Osteocyte (in vitro differentiated cells): ENCODE measurements around the gene COX19. TPM values are rescaled to one million over a fixed set of nuclear protein-coding genes. Genes with fewer than 3 reads are reported as not detected.

Experiments
- DNase-seq: peaks from one replicate; pipeline ENCODE4 v3.0.0; 2021; ENCODE audit warnings: mixed read lengths; ENCODE audit not compliant: unreplicated experiment; ENCODE audit errors: extremely low spot score
- H3K27ac Mint-ChIP-seq: one replicate; pipeline ENCODE4 v1.8.0; 2021; ENCODE audit warnings: mild to moderate bottlenecking, mixed read lengths; ENCODE audit not compliant: unreplicated experiment
- H3K27me3 Mint-ChIP-seq: one replicate; pipeline ENCODE4 v1.8.0; 2021; ENCODE audit warnings: mixed read lengths; ENCODE audit not compliant: unreplicated experiment
- H3K36me3 Mint-ChIP-seq: one replicate; pipeline ENCODE4 v1.8.0; 2021; ENCODE audit warnings: mixed read lengths; ENCODE audit not compliant: unreplicated experiment
- H3K4me1 Mint-ChIP-seq: one replicate; pipeline ENCODE4 v1.8.0; 2021; ENCODE audit warnings: mixed read lengths; ENCODE audit not compliant: unreplicated experiment
- H3K4me3 Mint-ChIP-seq: one replicate; pipeline ENCODE4 v1.8.0; 2021; ENCODE audit warnings: mild to moderate bottlenecking, moderate library complexity, mixed read lengths; ENCODE audit not compliant: unreplicated experiment
- H3K9me3 Mint-ChIP-seq: one replicate; pipeline ENCODE4 v1.8.0; 2021; ENCODE audit warnings: mixed read lengths; ENCODE audit not compliant: unreplicated experiment
- total RNA-seq: library from RNA; stranded (reverse); gene quantifications from 2 replicates; pipeline ENCODE4 v1.2.1, GENCODE V29; 2021
- TF ChIP-seq, protein P1 (sequence below): fragments of 200-600 bp; sonication (generic); IDR thresholded peaks from 2 replicates; pipeline ENCODE4 v1.5.0; 2021; ENCODE audit warnings: antibody characterized with exemption, mild to moderate bottlenecking, moderate library complexity

COX19 gene
- total RNA-seq, 1 donor from 2014 or later: 11.4 TPM

DNA sequence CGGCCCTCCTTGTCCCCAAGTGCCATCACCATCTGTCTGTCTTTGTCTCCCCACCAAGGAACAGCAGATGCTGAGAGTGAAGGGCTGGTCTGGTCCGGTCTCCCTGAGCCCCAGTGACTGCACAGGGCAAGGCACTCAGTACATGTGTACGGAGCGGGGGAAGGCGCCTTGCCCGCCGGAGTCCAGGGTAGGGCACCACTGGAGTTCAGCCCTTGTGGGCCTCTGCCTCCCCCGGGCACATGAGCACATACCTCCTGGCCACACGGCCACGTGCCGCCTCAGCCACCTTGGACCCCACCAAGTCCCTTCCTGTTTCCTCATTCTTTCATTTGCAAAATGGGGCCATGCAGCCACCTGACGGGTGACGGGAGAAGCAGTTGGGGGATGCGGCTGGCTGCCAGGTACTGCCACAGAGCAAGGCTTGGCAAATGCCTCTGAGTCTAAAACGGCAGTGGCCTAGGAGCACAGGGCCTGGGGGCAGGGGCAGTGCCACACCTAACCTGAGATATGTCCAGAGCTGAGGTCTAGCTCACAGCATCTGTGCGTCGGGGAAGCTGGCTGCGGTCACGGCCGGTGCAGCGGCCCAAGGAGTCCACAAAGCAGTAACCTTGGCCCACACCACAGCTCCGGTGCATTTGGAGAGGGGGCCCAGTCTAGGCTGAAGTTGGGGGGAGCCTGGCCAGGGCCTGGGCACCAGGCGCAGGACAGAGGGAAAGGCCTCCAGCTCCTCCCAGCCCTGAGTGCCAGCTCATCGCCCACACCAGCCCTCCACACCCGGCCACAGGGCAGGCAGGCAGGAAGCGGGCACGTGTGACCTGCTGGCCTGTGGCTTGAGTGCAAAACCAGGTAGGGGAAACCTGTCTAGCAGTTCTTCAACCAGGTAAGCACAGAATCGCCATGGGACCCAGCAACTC is 26.1 kb downstream of the COX19 start:
- Mint-ChIP-seq H3K4me1 (no peaks in the 10 kb centered on the region), H3K9me3 (no peaks in the 10 kb centered on the region), H3K4me3 (no peak overlapping the region), H3K27ac (no peak overlapping the region), H3K27me3 (no peaks in the 10 kb centered on the region), H3K36me3 (no peaks in the 10 kb centered on the region)
- TF ChIP-seq, protein P1, sequence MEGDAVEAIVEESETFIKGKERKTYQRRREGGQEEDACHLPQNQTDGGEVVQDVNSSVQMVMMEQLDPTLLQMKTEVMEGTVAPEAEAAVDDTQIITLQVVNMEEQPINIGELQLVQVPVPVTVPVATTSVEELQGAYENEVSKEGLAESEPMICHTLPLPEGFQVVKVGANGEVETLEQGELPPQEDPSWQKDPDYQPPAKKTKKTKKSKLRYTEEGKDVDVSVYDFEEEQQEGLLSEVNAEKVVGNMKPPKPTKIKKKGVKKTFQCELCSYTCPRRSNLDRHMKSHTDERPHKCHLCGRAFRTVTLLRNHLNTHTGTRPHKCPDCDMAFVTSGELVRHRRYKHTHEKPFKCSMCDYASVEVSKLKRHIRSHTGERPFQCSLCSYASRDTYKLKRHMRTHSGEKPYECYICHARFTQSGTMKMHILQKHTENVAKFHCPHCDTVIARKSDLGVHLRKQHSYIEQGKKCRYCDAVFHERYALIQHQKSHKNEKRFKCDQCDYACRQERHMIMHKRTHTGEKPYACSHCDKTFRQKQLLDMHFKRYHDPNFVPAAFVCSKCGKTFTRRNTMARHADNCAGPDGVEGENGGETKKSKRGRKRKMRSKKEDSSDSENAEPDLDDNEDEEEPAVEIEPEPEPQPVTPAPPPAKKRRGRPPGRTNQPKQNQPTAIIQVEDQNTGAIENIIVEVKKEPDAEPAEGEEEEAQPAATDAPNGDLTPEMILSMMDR: no peak
- DNase-seq: no peak

DNA sequence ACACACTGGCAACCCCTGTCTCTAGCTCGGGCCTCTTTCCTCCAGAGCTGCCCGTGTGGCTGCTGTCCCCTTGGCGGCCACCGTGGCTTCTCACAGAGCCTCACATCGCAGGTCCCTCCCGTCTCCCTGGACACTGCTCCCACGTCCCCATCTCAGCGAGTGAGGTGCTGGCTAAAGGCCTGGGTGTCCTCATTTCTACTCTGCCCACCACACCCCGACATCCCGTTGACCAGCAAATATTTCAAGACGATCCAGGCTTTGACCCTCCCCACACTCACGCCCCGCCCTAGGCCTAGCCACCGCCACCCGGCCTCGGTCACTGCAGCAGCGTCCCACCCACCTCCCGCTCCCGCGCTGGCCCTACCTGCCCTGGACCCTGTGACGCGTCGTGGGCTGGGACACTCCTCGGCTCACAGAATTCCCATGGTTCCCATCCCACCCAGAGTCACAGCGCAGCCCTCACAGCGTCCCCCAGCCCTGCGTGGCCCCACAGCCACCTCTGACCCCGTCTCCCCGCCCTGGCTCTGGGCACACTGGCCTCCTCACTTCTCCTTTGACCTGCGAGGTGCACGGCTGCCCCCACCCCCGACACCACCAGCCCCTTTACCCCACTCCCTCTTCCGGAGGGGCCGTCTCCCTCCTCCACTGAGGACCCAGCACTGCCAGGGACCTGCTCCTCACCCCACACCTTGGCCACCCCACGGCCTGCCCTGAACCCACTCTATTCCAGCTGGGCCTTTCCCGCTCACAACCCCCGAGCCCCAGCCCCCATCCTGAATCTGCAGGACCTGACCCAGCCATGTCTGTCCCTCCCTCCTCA is 27.7 kb downstream of the COX19 start:
- no peak overlapping the region for H3K27ac Mint-ChIP-seq
- H3K9me3 Mint-ChIP-seq: no peaks in the 10 kb centered on the region
- TF ChIP-seq, protein P1: no peak
- no peak for DNase-seq
- H3K4me1 Mint-ChIP-seq: no peaks in the 10 kb centered on the region
- no peak overlapping the region for H3K4me3 Mint-ChIP-seq
- H3K36me3 Mint-ChIP-seq: no peaks in the 10 kb centered on the region
- no peaks in the 10 kb centered on the region for H3K27me3 Mint-ChIP-seq

DNA sequence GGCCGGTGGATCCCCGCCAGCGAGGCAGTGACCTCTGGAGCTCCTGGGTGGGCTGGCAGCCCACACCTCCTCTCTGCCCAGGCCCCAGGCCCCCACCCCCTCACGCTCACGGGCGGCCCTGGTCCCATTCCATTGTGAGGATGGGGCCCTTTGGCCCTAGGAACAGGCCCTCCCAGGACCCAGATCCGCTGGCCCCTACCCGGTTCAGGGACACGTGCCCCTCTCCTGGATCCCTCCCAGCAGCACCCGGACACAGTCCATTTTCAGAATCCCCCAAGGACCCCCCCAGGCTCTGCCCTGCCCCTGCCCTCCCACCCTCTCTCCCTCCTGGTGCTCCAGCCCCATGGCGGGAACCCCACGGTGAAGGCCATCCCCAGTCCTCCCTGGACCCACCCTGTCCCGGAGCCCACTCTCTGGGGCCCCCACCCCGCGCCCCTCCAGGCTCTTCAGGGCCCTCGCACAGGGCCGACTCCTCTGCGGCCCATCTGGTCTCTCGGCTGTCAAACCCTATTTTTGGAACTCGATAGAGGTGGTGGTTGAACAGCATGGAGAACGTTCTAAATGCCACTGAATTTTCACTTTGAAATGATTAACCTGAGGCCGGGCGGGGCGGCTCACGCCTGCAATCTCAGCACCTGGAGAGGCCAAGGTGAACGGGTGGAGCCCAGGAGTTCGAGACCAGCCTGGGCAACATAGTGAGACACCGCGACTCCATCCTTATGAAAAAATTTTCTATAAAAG is 28.9 kb downstream of the COX19 start:
- DNase-seq: no peak
- Mint-ChIP-seq H3K9me3 (peaks cover 6% of the 10 kb centered on the region), H3K27me3 (peaks cover 7% of the 10 kb centered on the region), H3K36me3 (no peaks in the 10 kb centered on the region), H3K27ac (no peak overlapping the region), H3K4me3 (no peak overlapping the region), H3K4me1 (no peaks in the 10 kb centered on the region)
- TF ChIP-seq, protein P1: no peak

DNA sequence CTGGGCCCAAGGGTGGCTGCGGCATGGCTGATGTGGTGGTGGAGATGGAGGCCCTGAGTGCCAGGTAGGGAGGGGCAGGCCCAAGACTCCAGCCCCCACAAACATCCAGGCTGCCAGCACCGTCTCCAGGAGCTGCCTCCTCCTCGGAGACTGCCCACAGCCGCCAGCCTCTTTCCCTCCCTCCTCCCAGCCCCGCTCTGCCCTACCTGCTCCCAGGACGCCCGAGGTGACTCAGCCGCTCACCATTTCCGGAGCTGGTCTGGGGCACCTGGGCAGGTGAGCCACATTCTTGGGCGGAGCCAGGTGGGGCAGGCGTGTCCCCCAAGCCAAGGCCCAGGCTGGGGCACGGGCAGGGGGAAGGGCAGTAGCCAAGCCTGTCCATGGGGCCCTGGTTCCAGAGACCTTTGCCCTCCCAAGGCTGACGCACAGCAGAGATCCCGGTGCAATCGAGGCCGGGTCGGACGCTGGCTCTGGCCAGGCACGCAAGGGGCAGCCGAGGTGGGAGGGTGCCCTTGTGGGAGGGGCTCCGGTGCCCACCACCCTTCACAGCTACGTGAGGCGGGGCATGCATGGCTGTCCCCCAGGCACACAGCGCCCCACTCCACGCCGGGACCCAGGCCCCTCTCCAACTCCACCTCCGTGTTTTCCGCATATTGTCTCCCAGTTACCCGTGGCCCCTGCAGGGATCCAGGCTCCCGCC is 29.6 kb downstream of the COX19 start:
- H3K36me3 Mint-ChIP-seq: no peaks in the 10 kb centered on the region
- peaks cover 13% of the 10 kb centered on the region for H3K27me3 Mint-ChIP-seq
- H3K27ac Mint-ChIP-seq: no peak overlapping the region
- no peak overlapping the region for H3K4me3 Mint-ChIP-seq
- TF ChIP-seq, protein P1: no peak
- peaks cover 13% of the 10 kb centered on the region for H3K9me3 Mint-ChIP-seq
- no peak for DNase-seq
- H3K4me1 Mint-ChIP-seq: no peaks in the 10 kb centered on the region
